Inflammatory macrophage treated with lipopolysaccharide for 4 hours (primary cell): ENCODE measurements around the gene NFATC1.
A peak's percentile ranks its signal among the peaks of the same experiment; 100 is the strongest.

ENCODE experiments used
- DNase-seq: peaks from one replicate; pipeline ENCODE4 v3.0.0-alpha.2; 2020

NFATC1 gene

GRCh38 chr18:79405781-79406575 is 10.2 kb downstream of the NFATC1 start:
- peak; percentile 77 for DNase-seq

GRCh38 chr18:79406708-79407107 is 11.0 kb downstream of the NFATC1 start:
- no peak for DNase-seq

DNA sequence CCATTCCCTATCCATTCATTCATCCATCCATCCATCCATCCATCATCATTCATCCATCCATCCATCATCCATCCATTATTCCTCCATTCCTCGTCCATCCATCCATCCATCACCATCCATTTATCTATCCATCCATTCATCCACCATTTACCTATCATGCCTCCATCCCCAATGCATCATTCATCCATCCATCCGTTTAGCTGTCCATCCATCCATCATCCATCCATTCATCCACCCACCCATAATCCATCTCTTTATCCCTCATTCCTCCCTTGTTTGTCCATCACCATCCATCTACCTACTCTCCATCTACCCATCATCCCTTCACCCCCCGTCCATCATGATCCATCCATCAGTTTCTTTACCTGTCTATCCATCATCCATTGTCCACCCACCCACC is 13.6 kb downstream of the NFATC1 start:
- DNase-seq, result no peak

- no peak for DNase-seq
Observed at GRCh38 chr18:79410171-79410641, 14.5 kb downstream of the NFATC1 start.

GRCh38 chr18:79410731-79411613 is 15.2 kb downstream of the NFATC1 start:
- DNase-seq, result no peak

- DNase-seq, result no peak
Observed at GRCh38 chr18:79411614-79412526, 16.1 kb downstream of the NFATC1 start.

GRCh38 chr18:79413025-79413424 is 17.3 kb downstream of the NFATC1 start:
- DNase-seq, result no peak

- DNase-seq, result no peak
Observed at GRCh38 chr18:79413426-79413825, 17.7 kb downstream of the NFATC1 start.

DNA sequence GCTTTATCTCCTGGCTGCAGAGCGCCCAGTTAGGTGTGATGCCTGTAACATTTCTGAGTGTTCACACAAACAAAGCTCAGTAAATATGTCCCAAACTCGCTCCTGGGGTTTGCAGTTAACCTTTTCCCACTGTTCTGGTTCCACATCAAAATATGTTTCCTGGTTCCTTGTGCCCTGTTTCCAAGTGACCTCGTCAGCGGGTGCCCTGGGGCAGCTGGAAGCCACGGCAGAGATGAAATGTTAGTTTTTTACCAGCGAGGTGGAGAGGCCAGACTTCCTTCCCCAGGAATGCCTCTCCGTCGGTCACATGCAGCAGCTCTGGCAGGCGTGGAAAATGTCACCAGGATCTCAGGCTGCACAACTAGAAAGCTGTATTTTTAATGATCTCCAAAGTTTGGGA is 18.2 kb downstream of the NFATC1 start:
- DNase-seq, result no peak

DNA sequence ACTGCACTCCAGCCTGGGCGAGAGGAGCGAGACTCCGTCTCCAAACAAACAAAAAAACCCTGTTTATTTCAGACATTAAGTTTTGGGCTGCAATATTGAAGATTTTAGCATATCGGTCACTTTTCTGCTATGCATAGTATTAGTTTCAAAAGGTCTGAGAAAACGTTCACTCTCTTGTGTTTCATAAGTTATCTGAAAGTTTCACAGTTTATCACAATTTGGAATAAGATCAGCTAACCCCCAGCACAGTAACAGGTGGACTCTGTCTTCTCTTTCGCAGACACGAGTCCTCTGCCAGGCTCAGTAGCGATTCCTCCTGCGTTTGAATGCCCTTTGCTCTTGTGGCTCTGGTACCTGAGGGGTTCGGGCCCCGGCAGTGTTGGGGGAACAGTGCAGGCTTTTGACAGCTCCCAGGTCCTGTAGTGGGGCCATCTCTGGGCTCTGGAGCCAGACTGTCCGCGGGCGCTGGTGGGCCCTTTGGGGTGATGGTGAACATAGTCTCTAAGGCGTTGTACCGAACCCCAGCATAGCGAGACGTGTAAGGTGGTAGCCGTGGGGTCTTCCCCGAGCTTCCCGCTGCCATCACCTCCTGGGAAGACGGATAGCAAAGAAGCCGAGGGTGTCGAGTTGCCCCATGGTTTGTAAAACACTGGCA is 20.4 kb downstream of the NFATC1 start:
- DNase-seq, result no peak

GRCh38 chr18:79416677-79417052 is 20.9 kb downstream of the NFATC1 start:
- DNase-seq, result no peak

GRCh38 chr18:79418236-79418635 is 22.5 kb downstream of the NFATC1 start:
- no peak for DNase-seq

DNA sequence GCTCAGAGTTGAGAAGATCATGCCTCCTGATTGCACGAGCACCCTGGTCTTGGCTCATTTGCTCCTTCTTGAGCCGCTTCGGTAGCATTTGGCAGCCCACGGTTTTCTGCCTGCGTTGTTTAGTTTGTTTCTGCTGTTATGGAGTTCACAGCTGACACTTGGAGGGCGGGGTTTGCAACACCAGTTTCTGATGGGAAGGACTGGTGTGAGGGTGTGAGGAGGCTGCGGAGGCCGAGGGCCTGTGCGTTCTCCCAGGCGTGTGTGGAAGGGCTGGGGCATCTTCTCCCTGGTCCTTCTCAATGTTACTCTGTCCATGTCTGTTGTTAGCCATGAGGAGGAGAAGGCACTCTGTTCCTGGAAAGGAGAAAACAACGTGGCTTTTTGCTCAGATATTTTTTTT is 22.9 kb downstream of the NFATC1 start:
- no peak for DNase-seq

- no peak for DNase-seq
Observed at GRCh38 chr18:79420033-79420745, 24.5 kb downstream of the NFATC1 start.

GRCh38 chr18:79421275-79421857 is 25.6 kb downstream of the NFATC1 start:
- no peak for DNase-seq

- DNase-seq, result peak; percentile 69
Observed at GRCh38 chr18:79422022-79422782, 26.5 kb downstream of the NFATC1 start.

DNA sequence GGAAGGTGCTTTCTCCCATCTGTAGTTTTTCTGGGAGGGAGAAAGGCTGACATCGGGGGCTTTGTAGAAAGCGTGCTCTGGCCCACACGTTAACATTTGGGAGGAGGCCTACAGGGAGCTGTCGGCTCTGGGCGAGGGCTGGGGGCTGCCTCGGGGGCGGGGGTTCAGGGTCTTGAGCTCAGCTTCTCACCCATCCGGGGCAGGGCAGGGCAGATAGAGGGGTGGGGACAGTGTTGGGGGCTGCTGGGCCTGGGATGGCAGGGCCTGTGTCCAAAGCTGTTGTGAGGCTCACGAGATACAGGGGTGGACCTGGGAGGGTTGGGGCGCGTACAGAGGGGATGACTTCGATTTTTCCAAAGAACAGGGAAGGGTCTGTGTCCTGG is 27.0 kb downstream of the NFATC1 start:
- no peak for DNase-seq

DNA sequence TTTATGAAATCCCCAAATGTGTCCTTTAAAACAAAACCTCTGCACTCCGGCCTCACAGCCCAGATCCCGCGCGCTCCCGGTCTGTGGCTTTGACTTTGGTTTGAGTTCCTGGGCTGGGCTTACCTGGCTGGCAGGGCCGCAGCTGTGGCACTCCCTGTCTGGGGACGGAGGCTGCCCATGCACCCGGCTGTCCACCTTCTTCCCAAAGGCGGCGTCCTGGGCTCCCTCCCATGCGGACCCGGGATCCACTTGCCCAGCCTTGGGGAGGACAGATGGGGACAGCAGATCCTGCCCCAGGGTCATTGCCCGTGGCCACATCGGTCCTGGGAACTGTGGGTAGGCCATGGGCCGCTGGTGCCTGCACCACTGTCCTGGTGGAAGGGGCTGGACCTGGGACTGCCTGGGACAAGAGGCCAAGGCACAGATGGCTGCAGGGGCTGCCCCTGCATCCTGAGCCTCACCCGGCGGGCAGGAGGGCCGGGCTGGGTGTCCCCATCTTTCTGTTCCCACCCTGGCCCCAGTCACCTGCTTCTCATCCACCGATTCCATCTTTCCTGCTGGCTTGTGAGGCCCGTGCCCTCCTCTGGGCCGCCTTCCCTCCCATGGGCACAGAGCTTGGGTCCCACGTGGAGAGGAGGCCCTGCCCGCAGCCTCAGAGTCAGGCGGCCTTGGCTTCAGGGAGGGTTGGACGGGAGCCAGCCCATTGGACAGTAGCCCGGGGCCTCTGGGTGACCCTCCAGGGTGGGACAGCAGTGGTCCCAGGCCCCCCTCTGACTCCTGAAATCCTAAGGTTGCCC is 27.7 kb downstream of the NFATC1 start:
- DNase-seq, result no peak

GRCh38 chr18:79424008-79424565 is 28.4 kb downstream of the NFATC1 start:
- DNase-seq, result no peak
